GM18505 (cell line): ENCODE results near the gene INPP5F.
"Not testable (repeated sequence)": the region's sequence is repeated elsewhere in the genome, so short reads cannot be mapped to it uniquely, and the experiment has no call there.

Experiments
- ATAC-seq: cut with Tn5 transposase; IDR thresholded peaks from one replicate; pipeline ENCODE4 v1.9.1; 2021; ENCODE audit not compliant: unreplicated experiment
- POLR2A ChIP-seq: IDR thresholded peaks from 4 replicates; pipeline ENCODE4 v1.6.1; 2011; ENCODE audit warnings: borderline replicate concordance; ENCODE audit not compliant: insufficient read depth, insufficient read length; ENCODE audit errors: extremely low read depth

Gene INPP5F

GRCh38 chr10:119781498-119781897, 55.6 kb downstream of the INPP5F start:
- ATAC-seq = no peak

GRCh38 chr10:119782981-119783664, 57.3 kb downstream of the INPP5F start:
- no peak for ATAC-seq
- no peak for TF ChIP-seq POLR2A

More at GRCh38 chr10:119781498-119781897, 55.6 kb downstream of the INPP5F start:
- TF ChIP-seq POLR2A = no peak

- no peak for ATAC-seq
Observed at GRCh38 chr10:119783665-119784027, 57.8 kb downstream of the INPP5F start.

GRCh38 chr10:119784340-119785067, 58.7 kb downstream of the INPP5F start:
- no peak for ATAC-seq
- no peak for TF ChIP-seq POLR2A

More at GRCh38 chr10:119783665-119784027, 57.8 kb downstream of the INPP5F start:
- TF ChIP-seq POLR2A = no peak

- no peak for ATAC-seq
- no peak for TF ChIP-seq POLR2A
Observed at GRCh38 chr10:119786117-119786769, 60.4 kb downstream of the INPP5F start.

GRCh38 chr10:119795101-119795500, 69.3 kb downstream of the INPP5F start:
- ATAC-seq = not testable (repeated sequence)

- no peak for ATAC-seq
- TF ChIP-seq POLR2A = no peak
Observed at GRCh38 chr10:119796039-119796438, 70.2 kb downstream of the INPP5F start.

GRCh38 chr10:119801176-119801575, 75.3 kb downstream of the INPP5F start:
- TF ChIP-seq POLR2A = no peak
- no peak for ATAC-seq

- TF ChIP-seq POLR2A = no peak
- no peak for ATAC-seq
Observed at GRCh38 chr10:119801998-119802538, 76.2 kb downstream of the INPP5F start.

- ATAC-seq = no peak
- no peak for TF ChIP-seq POLR2A
Observed at GRCh38 chr10:119803264-119803663, 77.4 kb downstream of the INPP5F start.

- TF ChIP-seq POLR2A = no peak
- ATAC-seq = no peak
Observed at GRCh38 chr10:119805702-119806230, 79.9 kb downstream of the INPP5F start.

GRCh38 chr10:119806334-119807130, 80.7 kb downstream of the INPP5F start:
- ATAC-seq = no peak

GRCh38 chr10:119807960-119808697, 82.3 kb downstream of the INPP5F start:
- ATAC-seq = no peak
- TF ChIP-seq POLR2A = no peak

More at GRCh38 chr10:119806334-119807130, 80.7 kb downstream of the INPP5F start:
- TF ChIP-seq POLR2A = no peak

- no peak for ATAC-seq
- no peak for TF ChIP-seq POLR2A
Observed at GRCh38 chr10:119811122-119811521, 85.3 kb downstream of the INPP5F start.
